Measurements from ENCODE around the gene PNPLA2.

Gene PNPLA2

GRCh38 chr11:798093-798713 is 20.5 kb upstream of the PNPLA2 start, which contains the start of gene SLC25A22:
SLC25A22 (minus strand) TSS chr11:798281; CDS start chr11:795006, 3,275 bp downstream.
- peak; percentile 61 to 75 for DNase-seq (ENCODE audit: low read depth in 2 of 2)

DNA sequence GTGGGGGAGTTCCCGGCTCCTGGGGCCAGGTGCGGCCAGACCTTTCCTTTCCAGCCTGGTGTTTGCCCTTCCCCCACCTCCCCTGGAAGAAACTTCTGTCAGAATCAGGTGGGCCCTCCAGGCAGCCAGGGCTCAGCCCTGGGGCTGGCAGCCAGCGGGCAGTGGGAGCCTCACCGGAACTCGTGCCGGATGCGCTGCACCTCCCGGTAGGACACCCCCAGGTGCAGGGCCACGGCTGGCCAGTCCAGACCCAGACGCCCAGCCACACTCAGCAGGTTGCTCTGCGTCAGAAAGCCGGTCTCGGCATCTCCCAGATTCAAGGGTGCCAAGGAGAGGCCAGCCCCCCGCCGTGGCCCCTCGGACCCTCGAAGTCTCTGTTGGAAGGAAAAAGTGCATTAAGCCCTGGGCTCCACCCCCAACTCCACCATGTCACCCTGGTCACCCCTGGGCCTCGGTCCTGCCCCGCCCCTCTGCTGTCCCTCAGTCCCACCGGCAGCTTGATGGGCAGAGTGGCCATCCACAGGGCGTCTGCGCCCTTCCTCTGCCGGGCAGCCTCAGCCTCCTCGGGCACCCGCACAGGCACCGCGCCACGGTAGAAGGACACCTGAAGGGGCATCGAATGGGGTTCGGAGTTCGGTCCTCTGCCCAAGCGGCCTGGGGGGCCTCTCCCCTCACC is 18.9 kb upstream of the PNPLA2 start:
- no peak for DNase-seq (ENCODE audit: low read depth in 2 of 2)

DNA sequence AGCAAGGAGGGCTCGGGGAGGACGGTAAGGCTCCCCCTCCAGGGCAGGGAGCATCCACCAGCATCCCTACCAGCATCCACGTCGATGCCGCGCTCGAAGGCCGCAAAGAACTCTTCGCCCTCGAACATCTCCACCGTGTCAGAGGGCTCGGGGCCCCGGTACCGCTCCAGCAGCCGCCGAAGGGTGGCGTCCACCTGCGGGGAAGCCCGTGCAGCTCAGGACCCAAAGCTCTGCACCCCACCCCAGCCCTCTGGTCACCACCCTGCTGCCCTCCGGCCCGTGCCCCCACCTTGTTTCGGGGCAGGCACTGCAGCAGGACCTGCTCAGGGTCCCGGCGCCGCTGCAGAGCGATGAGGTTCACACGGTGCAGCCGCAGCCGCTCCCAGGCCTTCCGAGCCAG is 18.2 kb upstream of the PNPLA2 start:
- no peak for DNase-seq (ENCODE audit: low read depth in 2 of 2)

DNA sequence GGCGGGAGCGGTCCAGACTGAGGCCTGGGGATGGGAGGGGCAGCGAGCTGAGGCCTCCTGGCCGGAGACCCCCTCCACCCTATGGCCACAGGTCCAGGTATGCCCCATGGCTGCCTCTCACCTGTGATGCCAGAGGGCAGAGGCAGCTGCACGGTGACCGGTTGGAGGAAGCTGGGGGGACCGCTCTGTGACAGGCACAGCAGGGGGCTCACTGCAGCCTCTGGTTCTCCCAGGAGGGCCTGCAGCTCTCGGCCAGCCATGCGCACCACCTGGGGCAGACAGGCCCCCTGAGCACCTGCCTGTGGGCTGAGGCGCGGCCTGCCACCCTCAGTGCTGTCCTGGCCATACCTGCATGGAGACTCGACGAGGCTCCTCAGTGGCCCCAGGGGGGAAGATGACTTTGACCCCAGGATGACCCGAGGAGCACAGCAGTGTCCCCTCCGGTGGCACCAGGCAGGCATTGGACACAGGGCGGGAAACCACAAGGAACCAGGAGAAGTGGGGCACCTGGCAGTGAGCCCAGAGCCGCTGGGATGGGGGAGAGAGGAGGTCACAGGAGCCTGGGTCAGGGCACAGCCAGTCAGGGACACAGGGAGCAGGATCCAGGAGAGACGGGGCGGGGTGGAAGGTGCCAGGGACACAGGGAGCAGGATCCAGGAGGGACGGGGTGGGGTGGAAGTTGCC is 17.5 kb upstream of the PNPLA2 start:
- no peak for DNase-seq (ENCODE audit: low read depth in 2 of 2)

- no peak for DNase-seq (ENCODE audit: low read depth in 2 of 2)
These were observed 16.6 kb upstream of the PNPLA2 start for GRCh38 chr11:802018-802617.

DNA sequence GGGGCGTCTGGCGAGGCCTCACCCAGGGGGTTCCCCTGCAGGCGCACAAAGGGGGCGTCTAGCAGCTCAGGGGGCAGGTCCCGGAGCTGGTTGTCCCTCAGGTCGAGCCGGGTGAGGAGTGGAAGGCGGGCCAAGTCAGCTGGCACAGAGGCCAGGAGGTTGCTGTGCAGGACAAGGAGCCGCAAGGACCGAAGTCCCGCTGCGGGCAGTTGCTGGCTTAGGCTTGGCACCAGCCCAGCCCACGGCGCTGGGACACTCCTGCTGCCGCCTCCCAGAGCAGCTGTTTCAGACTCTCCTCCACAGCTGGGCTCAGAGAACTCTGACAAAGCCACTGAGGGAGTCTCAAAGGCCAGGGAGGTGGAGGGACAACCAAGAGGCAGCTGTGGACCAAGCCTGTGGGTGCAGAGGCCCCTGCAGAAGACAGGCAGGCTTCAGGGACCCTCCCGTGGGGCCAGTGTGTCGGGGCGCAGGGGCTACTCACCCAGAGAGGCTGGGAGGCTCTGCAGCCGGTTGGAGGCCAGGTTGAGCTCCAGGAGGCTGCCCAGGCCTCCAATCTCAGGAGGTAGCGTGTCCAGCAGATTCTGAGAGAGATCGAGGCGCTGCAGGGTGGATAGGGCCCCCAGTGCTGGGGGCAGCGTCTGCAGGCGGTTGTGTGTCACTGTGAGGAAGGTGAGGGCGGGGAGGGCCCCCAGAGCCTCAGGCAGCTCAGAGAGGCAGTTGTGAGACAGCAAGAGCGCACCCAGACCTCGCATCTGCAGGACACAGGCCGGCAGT is 15.8 kb upstream of the PNPLA2 start:
- DNase-seq (ENCODE audit: low read depth in 2 of 2): no peak

DNA sequence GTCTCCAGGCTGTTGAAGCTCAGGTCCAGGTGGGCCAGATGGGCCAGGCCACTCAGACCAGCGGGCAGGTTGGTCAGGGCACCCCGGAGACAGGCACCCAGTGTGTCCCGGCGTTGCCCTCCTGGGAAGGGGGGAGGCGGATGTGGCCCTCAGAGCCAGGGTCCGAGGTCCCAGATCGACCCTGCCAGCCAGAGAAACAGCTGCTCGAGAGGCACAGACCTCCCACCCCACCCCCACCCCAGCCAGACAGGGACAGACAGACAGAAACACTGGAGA is 15.3 kb upstream of the PNPLA2 start:
- DNase-seq (ENCODE audit: low read depth in 2 of 2): no peak

GRCh38 chr11:803770-804598 is 14.7 kb upstream of the PNPLA2 start:
- DNase-seq (ENCODE audit: low read depth in 2 of 2): no peak

- DNase-seq (ENCODE audit: low read depth in 2 of 2): no peak
These were observed 14.1 kb upstream of the PNPLA2 start for GRCh38 chr11:804599-804964.

DNA sequence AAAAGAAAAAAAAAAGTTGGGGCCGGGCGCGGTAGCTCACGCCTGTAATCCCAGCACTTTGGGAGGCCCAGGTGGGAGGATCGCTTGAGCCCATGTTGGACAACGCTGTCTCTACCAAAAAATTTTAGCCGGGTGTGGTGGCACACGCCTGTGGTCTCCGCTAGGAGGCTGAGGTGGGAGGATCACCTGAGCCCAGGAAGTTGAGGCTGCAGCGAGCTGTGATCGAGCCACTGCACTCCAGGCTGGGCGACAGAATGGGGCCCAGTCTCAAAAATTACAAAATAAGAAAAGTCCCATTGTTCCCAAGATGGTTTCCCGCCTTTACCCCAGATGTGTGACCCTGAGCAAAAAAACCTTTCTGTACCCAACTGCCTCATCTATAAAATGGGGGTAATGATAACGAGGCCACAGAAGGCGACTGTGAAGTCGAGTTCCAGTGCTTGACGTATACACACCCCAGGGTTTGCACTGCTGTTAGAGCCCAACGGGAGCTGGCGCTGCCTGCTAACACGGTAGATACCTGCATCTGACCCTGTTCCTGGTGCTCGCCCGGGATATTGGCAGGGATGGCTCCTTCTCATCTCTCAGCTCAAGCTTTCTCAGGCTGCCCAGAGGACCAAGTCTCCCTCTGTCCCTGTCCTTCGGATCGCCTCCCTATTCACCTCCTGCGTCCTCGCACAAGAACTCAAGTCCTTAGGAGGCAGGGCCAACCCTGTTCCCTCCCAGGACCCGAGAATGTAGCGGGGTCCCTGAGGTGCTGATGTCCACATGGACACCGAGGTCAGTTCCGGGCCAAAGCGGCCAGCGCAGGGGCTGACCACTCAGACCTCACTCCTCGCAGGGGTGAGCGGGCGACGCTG is 10.1 kb upstream of the PNPLA2 start:
- no peak for DNase-seq (ENCODE audit: low read depth in 2 of 2)

- DNase-seq (ENCODE audit: low read depth in 2 of 2): peak; percentile 97 to 98
These were observed 9.3 kb upstream of the PNPLA2 start, which contains the start of gene RPLP2 for GRCh38 chr11:809287-810039. RPLP2 (plus strand) TSS chr11:809967; CDS start chr11:810235, 268 bp downstream.

GRCh38 chr11:810040-810567 is 8.6 kb upstream of the PNPLA2 start:
- DNase-seq (ENCODE audit: low read depth in 2 of 2): no peak

DNA sequence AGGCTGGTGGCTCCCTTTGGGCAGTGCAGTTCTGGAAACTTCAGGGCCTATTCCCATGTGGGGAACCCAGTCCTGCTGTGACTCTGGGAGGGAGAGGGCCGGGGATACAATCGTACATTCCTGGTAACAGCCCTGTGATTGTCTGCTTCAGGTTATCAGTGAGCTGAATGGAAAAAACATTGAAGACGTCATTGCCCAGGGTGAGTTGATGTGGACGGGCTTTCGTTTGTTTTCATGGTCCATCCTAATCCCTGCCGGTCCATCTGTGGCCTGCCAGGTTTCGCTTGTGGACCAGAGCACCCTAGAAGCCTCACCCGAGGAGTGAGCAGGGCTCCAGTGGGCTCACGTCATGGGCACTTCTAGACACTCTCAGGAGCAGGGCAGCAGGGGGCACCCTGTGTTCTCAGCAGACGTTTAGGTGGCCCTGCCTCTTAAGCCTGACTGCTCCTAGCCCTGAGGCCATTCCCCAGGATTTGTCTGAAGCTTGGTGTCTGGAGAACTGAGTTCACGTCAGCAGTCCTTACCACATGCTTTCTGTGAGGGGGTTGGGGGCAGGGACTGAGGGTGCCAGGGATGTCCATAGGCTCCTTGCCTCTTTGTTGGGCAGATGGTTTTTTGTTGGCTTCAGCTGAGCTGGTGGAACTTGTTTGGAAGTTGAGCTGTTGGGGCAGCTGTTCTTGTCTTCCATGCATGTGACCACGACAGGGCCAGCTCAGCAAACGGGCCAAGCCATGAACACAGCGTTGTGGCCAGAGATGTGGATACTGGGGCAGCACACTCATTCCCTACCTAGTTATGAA is 7.1 kb upstream of the PNPLA2 start:
- DNase-seq (ENCODE audit: low read depth in 2 of 2): no peak

DNA sequence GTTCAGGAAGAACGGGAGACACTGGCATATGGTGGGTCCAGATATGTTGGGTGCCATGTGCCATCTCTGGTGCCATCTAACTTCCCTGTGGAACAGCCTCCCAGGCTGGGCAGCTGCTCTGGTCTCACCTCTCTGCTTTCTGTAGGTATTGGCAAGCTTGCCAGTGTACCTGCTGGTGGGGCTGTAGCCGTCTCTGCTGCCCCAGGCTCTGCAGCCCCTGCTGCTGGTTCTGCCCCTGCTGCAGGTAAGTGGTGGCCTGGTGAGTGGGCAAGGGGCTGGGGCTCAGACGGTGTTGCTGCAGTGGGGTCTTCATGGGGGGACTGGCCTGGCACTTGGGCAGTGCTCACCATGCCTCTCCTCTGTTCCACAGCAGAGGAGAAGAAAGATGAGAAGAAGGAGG is 6.3 kb upstream of the PNPLA2 start:
- DNase-seq (ENCODE audit: low read depth in 2 of 2): no peak

GRCh38 chr11:813072-813455 is 5.7 kb upstream of the PNPLA2 start:
- DNase-seq (ENCODE audit: low read depth in 2 of 2): no peak

DNA sequence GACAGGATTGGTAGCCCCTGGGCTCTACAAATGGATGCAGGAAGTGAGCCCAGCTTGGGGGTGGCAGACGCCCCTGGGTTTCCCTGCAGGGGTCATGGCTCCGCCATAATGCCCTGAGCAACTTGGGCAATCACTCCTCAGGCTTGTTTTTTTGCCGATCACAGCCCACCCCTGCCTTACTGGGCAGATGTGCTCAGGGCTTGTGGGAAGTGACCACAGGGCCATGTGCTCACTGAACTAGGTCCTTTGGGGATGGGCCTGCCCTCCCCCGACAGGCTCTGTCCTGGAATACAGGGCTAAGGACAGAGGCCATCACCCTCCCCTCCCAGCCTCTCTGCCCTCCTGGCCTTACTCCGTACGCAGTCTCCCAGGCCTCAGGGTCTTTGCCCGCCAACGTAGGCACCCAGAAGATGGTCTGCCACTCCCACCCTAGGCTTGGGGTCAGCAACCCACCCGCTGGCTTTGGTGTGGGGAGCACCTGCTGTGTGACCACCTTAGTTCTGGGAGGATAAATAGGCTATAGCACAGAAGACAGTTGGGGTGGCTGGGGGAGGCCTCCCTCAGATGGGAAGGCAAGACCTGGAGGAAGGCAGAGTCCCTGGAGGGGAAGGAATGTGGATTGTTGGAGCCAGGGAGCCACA is 5.1 kb upstream of the PNPLA2 start:
- no peak for DNase-seq (ENCODE audit: low read depth in 2 of 2)

- DNase-seq (ENCODE audit: low read depth in 2 of 2): no peak
These were observed 2.9 kb upstream of the PNPLA2 start for GRCh38 chr11:815675-816432.

Data from stimulated activated CD8-positive, alpha-beta memory T cell treated with anti-CD3 and anti-CD28 coated beads, Interleukin-15, amount 100 ng/mL, for 4 hours (primary cell).